HG03039 (cell line): ENCODE data around the gene ITGB4.
"Not testable (repeated sequence)": the region's sequence is repeated elsewhere in the genome, so short reads cannot be mapped to it uniquely, and the experiment has no call there.

Experiments used
- ATAC-seq: cut with Tn5 transposase; IDR thresholded peaks from one replicate; pipeline ENCODE4 v1.9.1; 2021; ENCODE audit warnings: mild to moderate bottlenecking, moderate library complexity; ENCODE audit not compliant: unreplicated experiment

The ITGB4 gene

DNA sequence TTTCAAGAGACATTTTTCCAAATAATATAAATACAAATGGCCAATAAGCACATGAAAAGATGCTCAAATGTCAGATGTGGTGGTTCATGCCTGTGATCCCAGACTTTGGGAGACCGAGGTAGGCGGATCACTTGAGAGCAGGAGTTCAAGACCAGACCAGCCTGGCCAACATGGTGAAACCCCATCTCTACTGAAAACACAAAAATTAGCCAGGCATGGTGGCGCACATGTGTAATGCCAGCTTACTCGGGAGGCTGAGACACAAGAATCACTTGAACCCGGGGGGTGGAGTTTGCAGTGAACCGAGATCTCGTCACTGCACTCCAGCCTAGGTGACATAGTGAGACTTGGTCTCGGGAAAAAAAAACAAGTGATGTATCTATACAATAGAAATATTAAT, 46.6 kb downstream of the ITGB4 start:
- ATAC-seq, result no peak

DNA sequence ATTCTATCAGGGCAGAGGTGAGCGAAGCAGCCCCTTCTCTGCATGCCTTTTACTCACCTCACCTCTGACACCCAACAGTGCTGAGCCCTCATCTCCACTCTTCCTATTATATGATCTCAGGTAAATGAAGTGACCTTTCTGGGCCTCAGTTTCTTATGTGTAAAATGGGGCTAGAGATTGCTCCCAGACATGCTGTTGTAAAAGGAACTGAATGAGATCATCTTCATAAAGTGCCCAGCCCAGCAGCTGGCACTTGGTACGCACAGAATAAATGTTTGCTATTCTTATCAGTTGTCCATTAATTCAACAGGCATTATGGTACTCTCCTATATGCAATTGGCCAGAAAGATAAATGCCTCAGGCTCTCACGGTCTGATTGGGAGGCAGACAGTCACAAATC, 48.3 kb downstream of the ITGB4 start:
- no peak for ATAC-seq

- no peak for ATAC-seq
These were observed 50.3 kb downstream of the ITGB4 start for GRCh38 chr17:75771334-75772281.

- ATAC-seq, result no peak
These were observed 52.0 kb downstream of the ITGB4 start for GRCh38 chr17:75773121-75773807.

GRCh38 chr17:75773808-75774470, 52.7 kb downstream of the ITGB4 start:
- ATAC-seq, result no peak

GRCh38 chr17:75774471-75774990, 53.3 kb downstream of the ITGB4 start:
- ATAC-seq, result no peak

- ATAC-seq, result no peak
These were observed 53.9 kb downstream of the ITGB4 start for GRCh38 chr17:75774991-75775668.

DNA sequence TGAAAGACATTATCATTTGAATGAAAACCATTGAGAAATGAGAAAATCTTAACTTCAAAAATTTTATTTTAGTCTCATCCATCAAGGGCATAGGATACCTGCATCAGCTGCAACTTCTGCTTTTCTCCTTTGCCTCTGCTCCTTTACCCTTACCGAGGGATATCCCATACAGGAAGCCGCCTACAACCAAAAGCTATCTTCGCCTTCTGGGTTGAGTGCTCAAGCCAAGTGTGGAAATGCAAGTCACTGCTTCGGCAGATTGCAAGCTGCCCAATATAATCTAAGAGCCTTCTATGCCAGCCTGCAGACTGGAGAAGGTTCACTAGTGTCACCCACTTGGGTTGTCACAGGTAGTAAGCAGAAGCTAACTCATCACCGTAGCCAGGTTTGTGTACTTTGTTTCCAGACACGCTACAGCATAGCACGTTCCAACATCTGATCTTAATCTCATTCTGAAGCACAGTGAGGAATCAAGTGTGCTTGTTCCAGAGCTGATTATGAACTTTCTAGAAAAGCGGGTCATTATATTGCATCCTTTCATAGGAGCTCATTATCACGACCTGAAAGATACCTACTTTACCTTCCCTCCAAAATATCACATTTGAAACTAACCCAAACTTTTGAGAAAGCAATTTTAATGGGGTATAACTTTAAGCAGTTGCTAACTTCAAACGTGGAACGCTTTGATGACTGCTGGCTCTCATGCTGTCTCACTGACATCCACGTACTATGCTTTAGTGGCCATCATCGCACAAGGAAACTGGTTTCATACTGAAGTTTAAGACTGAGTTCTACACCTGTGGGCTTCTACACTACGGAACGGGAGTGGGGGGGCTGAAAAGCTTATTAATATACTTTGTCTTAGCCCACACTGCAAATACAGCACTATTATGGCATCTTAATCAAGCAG, 55.4 kb downstream of the ITGB4 start:
- no peak for ATAC-seq

DNA sequence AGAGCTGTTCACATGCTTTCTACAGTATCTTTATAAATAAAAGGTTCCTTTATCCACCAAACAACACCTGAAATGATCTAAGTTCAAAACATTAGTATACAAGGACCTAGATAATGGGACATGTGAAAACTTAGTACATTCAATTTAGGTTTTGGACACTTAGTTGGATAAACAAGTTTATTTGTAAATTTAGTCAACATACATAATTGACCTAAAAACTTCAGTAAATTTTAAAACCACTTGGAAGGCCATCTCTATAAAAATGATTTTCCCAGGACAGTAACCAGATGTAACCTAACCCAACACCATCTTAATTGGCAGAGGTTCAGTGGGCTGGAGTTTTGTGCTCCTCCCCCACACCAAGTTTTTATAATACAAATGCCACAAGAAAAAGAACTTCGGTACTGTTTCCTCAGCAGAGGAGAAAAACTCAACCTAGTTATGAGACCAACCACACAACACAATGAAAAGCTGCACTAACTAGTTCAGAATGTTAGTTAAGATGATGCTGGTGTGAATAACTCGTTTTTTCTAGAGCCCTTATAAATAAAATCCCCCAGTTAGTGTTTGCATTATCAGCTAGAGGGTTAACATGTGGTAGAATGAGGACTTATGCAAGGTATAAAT, 56.1 kb downstream of the ITGB4 start:
- ATAC-seq, result no peak

DNA sequence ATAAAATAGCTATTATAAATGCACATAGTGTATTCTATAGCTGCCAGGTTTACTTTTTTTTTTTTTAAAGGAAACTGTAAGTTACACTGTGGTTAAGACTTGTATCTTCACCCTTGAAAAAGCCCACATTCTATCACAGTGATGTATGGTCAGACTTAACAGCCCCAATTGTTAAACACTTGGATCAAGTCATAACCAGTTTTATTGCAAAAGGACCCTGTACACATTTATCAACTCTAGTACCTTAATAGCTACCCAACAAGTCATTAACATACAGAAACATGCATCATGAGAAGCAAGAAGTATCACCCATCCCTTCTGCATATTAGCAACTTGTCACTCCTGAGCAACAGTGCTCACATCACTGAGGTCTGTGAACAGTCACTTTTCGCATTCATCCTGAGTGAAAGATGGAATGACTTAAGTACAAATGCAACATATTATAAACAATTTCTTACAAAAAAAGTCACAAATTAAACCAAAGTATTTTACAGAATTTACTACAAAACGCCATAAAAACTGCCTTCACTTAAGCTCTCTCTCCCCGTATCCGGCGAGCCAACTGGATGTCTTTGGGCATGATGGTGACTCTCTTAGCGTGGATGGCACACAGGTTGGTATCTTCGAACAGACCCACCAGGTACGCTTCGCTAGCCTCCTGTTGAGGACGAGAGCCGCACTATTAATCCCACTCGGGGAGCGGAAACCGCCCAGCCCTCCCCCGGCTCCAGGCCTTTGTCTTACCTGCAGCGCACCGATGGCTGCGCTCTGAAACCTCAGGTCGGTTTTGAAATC, 57.0 kb downstream of the ITGB4 start:
- ATAC-seq, result not testable (repeated sequence)

- ATAC-seq, result peak; percentile 5
These were observed 57.6 kb downstream of the ITGB4 start for GRCh38 chr17:75778861-75779249.

GRCh38 chr17:75779250-75779986, 58.2 kb downstream of the ITGB4 start:
- peak; percentile 63 for ATAC-seq

- no peak for ATAC-seq
These were observed 59.0 kb downstream of the ITGB4 start for GRCh38 chr17:75779987-75780889.

GRCh38 chr17:75783069-75783783, 62.0 kb downstream of the ITGB4 start:
- no peak for ATAC-seq

- ATAC-seq, result no peak
These were observed 62.7 kb downstream of the ITGB4 start for GRCh38 chr17:75783803-75784472.
